HG02571 (cell line): ENCODE data around the gene PDIA4.
"Not testable (repeated sequence)": the region's sequence is repeated elsewhere in the genome, so short reads cannot be mapped to it uniquely, and the experiment has no call there.

Experiments used
- ATAC-seq: cut with Tn5 transposase; IDR thresholded peaks from one replicate; pipeline ENCODE4 v1.9.1; 2021; ENCODE audit warnings: mild to moderate bottlenecking, moderate library complexity; ENCODE audit not compliant: unreplicated experiment

The PDIA4 gene

GRCh38 chr7:149036676-149037075, 8.4 kb upstream of the PDIA4 start:
- ATAC-seq: no peak

GRCh38 chr7:149031353-149031910, 3.1 kb upstream of the PDIA4 start:
- ATAC-seq: no peak

- ATAC-seq: not testable (repeated sequence)
Observed at GRCh38 chr7:149030439-149030838, 2.1 kb upstream of the PDIA4 start.

GRCh38 chr7:149027611-149028345, 527 bp downstream of the PDIA4 start:
- ATAC-seq: no peak

- ATAC-seq: no peak
Observed at GRCh38 chr7:149027055-149027454, 1.2 kb downstream of the PDIA4 start.

GRCh38 chr7:149023662-149024061, 4.6 kb downstream of the PDIA4 start:
- ATAC-seq: no peak

- no peak for ATAC-seq
Observed at GRCh38 chr7:149022756-149023360, 5.4 kb downstream of the PDIA4 start.

GRCh38 chr7:149021725-149022062, 6.6 kb downstream of the PDIA4 start:
- no peak for ATAC-seq

GRCh38 chr7:149020483-149020882, 7.8 kb downstream of the PDIA4 start:
- ATAC-seq: no peak

GRCh38 chr7:149016876-149017275, 11.4 kb downstream of the PDIA4 start:
- ATAC-seq: no peak

- ATAC-seq: no peak
Observed at GRCh38 chr7:149014309-149014708, 14.0 kb downstream of the PDIA4 start.

- no peak for ATAC-seq
Observed at GRCh38 chr7:149013876-149014275, 14.4 kb downstream of the PDIA4 start.

- not testable (repeated sequence) for ATAC-seq
Observed at GRCh38 chr7:149012730-149013129, 15.6 kb downstream of the PDIA4 start.

GRCh38 chr7:149011491-149011890, 16.8 kb downstream of the PDIA4 start:
- no peak for ATAC-seq

GRCh38 chr7:149010451-149010850, 17.9 kb downstream of the PDIA4 start:
- ATAC-seq: no peak

GRCh38 chr7:149009527-149009926, 18.8 kb downstream of the PDIA4 start:
- ATAC-seq: no peak

GRCh38 chr7:149007611-149008010, 20.7 kb downstream of the PDIA4 start:
- ATAC-seq: no peak

GRCh38 chr7:149007146-149007545, 21.2 kb downstream of the PDIA4 start:
- no peak for ATAC-seq

- ATAC-seq: no peak
Observed at GRCh38 chr7:149006345-149006725, 22.0 kb downstream of the PDIA4 start.

- ATAC-seq: peak; percentile 59
Observed at GRCh38 chr7:149005427-149006344, 22.6 kb downstream of the PDIA4 start.
